22Rv1 (cell line): ENCODE results near the gene KCNN2.

Source experiments
- ZFX ChIP-seq: fragments of 450-650 bp; IDR thresholded peaks from 2 replicates; pipeline ENCODE4 v1.6.1; 2017; ENCODE audit warnings: antibody characterized with exemption, borderline replicate concordance
- TF ChIP-seq, protein P1 (sequence below): fragments of 450-650 bp; IDR thresholded peaks from 2 replicates; pipeline ENCODE4 v1.5.1; 2017; ENCODE audit warnings: mild to moderate bottlenecking

DNA sequence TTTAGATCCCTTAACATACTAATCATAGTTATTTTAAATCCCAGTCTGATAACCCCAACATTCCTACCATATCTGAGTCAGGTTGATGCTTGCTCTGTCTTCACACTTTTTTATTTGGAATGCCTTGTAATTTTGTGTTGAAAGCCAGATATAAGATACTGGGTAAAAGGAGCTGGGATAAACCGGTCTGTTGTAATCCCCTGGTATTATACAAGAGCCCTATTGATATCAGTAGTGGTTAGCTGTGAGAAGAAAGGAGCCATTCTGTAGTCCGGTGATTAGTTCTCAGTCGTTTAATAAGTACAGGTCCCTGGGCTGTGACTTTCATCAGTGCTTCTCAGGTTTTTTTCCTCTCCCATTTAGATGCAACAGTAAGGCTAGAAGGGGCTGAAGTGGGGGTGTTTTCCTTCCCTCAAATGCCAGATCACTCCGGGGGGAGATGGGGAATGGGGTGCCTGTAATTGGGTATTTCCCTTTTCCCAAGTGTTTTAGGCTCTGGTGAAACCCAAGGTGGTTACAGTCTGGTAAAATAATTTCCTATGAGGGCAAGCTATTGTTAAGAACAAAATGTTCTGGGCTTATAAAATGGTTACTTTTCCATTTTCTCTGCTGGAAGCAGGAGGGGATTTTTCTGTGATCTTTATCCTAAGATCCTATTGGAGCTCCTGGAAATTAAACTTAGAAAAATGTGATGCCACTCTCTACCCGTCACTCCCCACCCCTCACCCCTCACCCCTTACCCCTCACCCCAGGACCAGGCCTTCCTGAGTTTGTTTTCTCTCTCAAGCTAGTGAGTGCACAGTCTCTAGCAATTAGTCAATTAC, 72.7 kb downstream of the KCNN2 start:
- TF ChIP-seq, protein P1, sequence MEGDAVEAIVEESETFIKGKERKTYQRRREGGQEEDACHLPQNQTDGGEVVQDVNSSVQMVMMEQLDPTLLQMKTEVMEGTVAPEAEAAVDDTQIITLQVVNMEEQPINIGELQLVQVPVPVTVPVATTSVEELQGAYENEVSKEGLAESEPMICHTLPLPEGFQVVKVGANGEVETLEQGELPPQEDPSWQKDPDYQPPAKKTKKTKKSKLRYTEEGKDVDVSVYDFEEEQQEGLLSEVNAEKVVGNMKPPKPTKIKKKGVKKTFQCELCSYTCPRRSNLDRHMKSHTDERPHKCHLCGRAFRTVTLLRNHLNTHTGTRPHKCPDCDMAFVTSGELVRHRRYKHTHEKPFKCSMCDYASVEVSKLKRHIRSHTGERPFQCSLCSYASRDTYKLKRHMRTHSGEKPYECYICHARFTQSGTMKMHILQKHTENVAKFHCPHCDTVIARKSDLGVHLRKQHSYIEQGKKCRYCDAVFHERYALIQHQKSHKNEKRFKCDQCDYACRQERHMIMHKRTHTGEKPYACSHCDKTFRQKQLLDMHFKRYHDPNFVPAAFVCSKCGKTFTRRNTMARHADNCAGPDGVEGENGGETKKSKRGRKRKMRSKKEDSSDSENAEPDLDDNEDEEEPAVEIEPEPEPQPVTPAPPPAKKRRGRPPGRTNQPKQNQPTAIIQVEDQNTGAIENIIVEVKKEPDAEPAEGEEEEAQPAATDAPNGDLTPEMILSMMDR: no peak
- TF ChIP-seq ZFX: no peak
